ENCODE results near the gene KCNN3.

KCNN3 gene

GRCh38 chr1:154816369-154816768 lies 53.7 kb downstream of the KCNN3 start:
- no peak for DNase-seq (ENCODE audit: low spot score)

DNA sequence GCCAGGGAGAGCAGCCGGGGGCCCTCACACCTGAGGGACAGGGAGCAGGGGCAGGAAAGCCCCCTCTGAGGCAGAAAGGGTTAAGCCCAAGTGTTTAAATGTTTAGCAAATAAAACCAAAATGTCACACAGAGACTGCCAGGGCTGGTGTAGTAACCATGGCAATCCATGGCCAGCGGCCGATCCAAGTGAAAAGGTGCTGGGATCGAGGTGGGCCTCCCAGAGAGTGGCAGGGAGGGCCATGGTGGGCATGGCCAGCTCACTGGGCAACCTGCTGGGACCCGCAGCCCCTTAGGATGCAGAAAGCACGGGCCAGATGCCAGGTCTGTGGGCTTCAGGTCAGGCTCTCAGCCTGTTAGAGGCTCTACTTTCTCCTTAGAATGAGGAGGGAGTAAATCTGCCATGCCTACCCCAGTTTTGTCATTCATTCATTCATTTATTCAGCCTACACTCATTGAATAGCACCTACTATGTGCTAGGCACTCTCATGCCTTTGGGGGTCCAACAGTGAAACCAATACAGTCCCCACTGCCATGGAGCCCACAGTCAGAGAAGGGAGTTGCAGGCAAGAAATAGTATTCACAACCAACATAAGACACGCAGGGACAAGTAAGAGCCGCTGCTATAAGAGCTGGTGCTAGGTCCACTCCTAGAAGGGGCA lies 56.1 kb downstream of the KCNN3 start:
- DNase-seq (ENCODE audit: low spot score): no peak

GRCh38 chr1:154813300-154813816 lies 56.7 kb downstream of the KCNN3 start:
- no peak for DNase-seq (ENCODE audit: low spot score)

- no peak for DNase-seq (ENCODE audit: low spot score)
Observed at GRCh38 chr1:154812877-154813276, 57.2 kb downstream of the KCNN3 start.

- DNase-seq (ENCODE audit: low spot score): no peak
Observed at GRCh38 chr1:154810571-154810970, 59.5 kb downstream of the KCNN3 start.

GRCh38 chr1:154809436-154810413 lies 60.4 kb downstream of the KCNN3 start:
- DNase-seq (ENCODE audit: low spot score): no peak

GRCh38 chr1:154808909-154809262 lies 61.2 kb downstream of the KCNN3 start:
- DNase-seq (ENCODE audit: low spot score): no peak

DNA sequence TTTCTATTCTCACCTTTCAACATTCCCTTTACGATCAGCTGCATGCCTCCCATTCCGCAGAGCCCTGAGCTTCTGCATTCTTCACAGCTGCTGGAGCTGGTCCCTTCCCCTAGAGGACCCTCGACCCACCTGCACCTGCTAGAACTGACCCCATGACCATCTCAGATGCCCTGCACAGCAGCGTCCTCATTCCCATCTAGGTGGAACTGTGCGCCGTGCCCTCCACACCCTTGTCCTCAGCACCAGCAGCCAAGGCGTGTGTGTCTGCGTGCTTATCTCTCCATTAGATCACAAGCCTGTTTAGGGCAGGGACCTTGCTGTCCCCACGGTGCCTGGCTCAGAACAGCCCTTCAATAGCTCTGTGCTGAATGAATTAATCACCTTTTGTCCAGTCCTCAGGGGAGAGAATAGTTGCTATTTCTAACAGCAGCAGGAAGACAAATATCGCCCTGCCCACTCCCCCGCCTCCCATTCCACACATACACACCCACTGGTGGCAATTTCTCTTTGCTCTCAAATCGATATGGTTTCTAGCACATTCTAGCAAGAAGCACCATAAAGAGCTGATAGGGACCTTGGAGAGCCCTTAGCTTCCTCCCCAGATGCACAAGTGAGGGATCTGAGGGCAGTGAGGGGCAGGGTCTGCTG lies 61.7 kb downstream of the KCNN3 start:
- DNase-seq (ENCODE audit: low spot score): no peak

GRCh38 chr1:154807048-154807591 lies 63.0 kb downstream of the KCNN3 start:
- no peak for DNase-seq (ENCODE audit: low spot score)

GRCh38 chr1:154806333-154806732 lies 63.7 kb downstream of the KCNN3 start:
- no peak for DNase-seq (ENCODE audit: low spot score)

DNA sequence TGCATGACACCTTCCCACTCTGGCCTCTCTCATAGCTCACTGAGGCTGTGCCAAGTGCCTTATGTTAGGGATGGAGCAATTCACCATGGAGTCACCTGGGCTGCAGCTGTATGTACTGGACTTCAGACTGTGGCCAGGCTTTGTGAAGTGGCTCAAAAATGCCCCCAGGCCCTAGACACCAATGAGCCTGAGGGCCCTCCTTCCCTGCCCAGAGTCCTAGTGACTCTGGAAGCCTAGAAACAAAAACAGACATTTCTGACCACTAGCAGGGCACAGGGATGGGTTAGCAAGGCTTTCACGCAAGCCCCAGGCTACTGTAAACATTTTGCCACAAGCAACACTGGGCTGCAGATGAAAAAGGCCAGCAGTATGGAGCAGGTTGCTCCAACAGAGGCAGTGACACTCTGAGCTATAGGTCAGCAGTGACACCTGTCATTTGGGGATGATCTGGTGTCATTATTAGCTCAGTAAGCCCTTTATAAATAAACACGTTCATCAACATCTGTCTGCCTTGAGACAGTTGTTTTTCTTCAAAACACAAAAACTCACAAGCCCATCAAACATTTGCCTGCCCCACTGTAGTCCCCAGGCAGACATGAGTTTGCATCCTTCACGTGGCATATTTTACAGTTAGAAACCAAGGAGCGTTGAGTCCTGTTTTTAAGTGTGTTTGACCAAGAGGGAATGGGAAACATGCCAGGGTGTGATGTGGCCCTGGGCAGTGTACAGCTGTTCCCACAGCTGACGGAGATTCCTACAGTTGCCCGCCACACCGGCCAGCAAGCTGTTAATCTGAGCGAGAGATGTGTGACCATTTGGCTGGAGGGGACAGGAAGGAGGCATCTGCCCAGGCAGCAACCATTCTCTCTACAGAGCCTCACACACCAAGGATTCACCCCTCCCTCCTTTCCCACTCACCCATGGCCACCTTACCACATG lies 66.8 kb downstream of the KCNN3 start:
- no peak for DNase-seq (ENCODE audit: low spot score)

DNA sequence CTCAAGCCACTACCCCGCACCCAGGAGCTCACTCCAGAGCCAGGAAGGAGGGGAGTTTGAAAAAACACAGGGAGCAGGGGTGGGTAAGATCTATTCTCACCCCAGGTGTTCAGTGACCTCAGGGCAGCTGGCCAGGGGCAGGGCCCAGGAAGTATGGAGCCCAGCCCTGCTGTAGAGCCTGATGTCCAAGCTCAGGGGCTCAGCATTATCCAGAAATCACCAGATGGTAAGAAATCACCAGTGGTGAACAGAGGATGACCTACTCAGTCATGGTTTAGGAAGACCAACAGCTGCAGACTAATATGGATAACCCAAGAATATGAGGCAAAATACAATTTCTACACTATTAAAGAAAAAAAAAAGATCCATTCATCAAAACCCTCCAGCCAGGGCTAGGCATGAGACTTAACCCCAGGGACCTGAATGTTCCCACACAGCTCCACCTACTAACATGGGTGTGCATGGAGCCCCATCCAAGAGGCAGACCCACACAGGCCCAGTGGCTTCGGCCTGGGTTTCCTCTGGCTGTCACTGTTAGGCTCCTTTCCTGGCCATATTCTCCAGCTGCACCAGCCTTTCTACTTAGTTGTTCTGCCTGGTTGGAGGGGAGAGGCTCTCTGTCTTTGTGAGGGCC lies 67.6 kb downstream of the KCNN3 start:
- no peak for DNase-seq (ENCODE audit: low spot score)

DNA sequence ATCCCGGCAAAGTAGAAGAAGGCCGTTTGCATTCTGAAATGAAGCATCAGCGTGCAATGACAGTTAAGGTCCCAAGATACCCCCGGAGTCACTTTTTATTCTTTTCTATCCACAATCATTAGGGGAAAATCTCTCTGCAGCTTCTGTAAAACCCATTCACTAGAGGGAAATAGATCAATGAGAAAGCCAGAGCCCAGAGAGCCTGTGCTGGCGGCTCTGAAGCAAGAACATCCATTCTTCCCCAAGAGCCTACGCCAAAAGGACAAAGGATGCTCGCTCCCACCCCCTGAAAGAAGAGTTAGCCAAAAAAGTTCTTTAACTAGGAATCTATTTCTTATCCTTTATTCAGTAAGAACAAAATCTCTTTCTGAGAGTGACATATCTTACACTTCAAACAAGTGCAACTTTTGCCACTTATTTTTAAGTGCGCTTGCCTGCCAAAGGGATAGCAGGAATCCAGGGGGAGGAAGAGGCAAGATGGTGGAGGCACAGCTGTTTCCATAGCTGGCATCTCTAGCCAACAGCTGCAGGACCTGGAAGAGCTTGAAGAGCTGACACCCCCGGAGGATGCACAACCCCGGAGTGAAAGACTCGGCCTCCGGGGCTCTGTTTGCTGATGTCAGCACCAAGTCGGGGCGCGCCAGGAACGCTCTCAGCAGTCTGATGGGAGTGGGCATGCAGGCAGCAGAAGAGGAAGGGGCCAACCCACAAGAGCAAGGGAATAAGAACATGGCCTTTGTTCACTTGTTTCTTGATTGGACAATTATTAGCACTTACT lies 68.7 kb downstream of the KCNN3 start:
- no peak for DNase-seq (ENCODE audit: low spot score)

GRCh38 chr1:154799188-154799587 lies 70.9 kb downstream of the KCNN3 start:
- DNase-seq (ENCODE audit: low spot score): no peak

DNA sequence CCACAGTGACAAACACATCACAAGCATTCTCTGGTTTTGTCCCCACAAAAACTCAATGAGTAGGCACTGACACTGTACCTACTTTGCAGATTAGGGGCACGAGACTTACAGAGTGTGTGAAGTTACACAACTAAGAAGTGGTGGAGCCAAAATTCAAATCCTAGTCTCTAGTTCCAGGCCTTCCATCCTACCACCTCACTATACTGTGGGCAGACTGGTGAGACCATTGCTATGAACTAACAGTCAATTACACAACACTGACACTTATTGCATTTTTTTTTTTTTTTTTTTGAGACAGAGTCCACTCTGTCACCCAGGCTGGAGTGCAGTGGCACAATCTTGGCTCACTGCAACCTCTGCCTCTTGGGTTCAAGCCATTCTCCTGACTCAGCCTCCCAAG lies 71.4 kb downstream of the KCNN3 start:
- DNase-seq (ENCODE audit: low spot score): no peak

- DNase-seq (ENCODE audit: low spot score): no peak
Observed at GRCh38 chr1:154797175-154797574, 72.9 kb downstream of the KCNN3 start.

GRCh38 chr1:154796303-154796892 lies 73.7 kb downstream of the KCNN3 start:
- no peak for DNase-seq (ENCODE audit: low spot score)

DNA sequence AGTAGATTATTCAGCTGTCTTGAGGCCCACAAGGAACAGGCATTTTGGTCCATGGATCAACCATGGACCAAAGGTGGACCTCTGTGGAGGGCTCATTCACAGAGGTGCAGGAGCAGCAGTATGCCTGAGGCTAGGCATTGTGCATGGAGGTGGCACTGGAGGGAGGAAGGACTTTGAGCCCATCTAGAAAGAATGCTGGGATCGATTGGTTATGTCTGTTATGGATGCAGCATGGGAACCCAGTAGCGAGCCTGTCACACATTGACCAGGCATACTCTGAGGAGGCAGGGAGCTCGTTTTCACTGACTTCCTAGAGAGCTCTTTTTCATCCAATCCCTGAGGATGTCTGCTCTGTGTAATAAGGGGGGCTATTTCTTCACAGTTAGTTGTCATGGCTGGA lies 75.5 kb downstream of the KCNN3 start:
- no peak for DNase-seq (ENCODE audit: low spot score)

DNA sequence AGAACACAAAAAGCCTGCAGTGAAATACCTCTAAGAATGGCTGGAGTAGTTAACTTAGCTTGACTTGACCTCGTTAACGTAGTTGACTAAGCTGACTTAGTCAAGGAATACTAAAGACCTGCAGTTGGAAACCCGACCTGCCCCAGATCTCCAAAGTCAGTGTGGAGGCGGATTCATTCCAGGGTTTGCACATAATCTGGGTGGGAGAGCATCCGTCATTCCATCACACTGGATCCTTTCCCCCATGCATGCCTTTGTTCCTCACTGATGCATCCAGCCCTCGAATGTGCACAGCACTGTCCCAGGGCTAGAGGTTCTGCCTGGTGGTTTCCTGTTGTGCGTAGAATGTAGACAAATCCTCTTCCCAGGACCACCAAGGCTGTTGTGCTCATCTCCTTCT lies 76.4 kb downstream of the KCNN3 start:
- DNase-seq (ENCODE audit: low spot score): no peak

GRCh38 chr1:154792899-154793298 lies 77.2 kb downstream of the KCNN3 start:
- DNase-seq (ENCODE audit: low spot score): no peak

Data from LoVo (cell line).